ENCODE results near the gene GJA3.
A peak's percentile ranks its signal among the peaks of the same experiment; 100 is the strongest.

The GJA3 gene

GRCh38 chr13:20121159-20121525 is 39.7 kb downstream of the GJA3 start:
- peak overlapping the region; percentile 96 for H3K27ac ChIP-seq
- no peak for TF ChIP-seq ZFX (IDR thresholded peaks at IDR 0.05; ENCODE audit: borderline replicate concordance)
- TF ChIP-seq, protein P1, sequence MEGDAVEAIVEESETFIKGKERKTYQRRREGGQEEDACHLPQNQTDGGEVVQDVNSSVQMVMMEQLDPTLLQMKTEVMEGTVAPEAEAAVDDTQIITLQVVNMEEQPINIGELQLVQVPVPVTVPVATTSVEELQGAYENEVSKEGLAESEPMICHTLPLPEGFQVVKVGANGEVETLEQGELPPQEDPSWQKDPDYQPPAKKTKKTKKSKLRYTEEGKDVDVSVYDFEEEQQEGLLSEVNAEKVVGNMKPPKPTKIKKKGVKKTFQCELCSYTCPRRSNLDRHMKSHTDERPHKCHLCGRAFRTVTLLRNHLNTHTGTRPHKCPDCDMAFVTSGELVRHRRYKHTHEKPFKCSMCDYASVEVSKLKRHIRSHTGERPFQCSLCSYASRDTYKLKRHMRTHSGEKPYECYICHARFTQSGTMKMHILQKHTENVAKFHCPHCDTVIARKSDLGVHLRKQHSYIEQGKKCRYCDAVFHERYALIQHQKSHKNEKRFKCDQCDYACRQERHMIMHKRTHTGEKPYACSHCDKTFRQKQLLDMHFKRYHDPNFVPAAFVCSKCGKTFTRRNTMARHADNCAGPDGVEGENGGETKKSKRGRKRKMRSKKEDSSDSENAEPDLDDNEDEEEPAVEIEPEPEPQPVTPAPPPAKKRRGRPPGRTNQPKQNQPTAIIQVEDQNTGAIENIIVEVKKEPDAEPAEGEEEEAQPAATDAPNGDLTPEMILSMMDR (IDR thresholded peaks at IDR 0.05): no peak

- H3K27ac ChIP-seq: peak overlapping the region; percentile 96
- TF ChIP-seq, protein P1 (IDR thresholded peaks at IDR 0.05): no peak
- no peak for TF ChIP-seq ZFX (IDR thresholded peaks at IDR 0.05; ENCODE audit: borderline replicate concordance)
These were observed 40.9 kb downstream of the GJA3 start for GRCh38 chr13:20119960-20120359.

GRCh38 chr13:20118268-20119140 is 42.3 kb downstream of the GJA3 start:
- TF ChIP-seq, protein P1 (IDR thresholded peaks at IDR 0.05): 0 out of 2 replicates have a peak, but pooled peaks have one; percentile 4
- no peak for TF ChIP-seq ZFX (IDR thresholded peaks at IDR 0.05; ENCODE audit: borderline replicate concordance)
- peak overlapping the region; percentile 96 for H3K27ac ChIP-seq

DNA sequence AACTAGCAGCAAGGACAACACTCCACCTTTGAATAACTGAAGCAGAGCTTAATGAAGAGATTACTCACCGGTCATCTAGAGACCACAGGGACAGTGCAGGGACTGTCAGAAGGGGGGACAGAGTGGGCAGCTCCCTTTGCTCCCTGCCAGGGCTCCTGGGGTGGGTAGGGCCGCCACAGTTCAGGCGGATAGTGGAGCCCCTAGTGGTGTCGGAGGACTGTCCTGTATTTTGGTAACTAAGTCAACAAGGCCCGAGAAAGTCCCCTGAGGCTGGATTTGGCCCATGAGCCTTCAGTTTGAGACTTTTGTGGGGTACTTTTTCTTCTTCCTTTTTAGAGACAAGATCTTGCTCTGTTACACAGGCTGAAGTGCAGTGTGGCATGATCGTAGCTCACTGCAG is 44.6 kb downstream of the GJA3 start:
- TF ChIP-seq ZFX (IDR thresholded peaks at IDR 0.05; ENCODE audit: borderline replicate concordance): no peak
- TF ChIP-seq, protein P1 (IDR thresholded peaks at IDR 0.05): 0 out of 2 replicates have a peak, but pooled peaks have one; percentile 17
- no peak overlapping the region for H3K27ac ChIP-seq

GRCh38 chr13:20114066-20114610 is 46.7 kb downstream of the GJA3 start:
- TF ChIP-seq ZFX (IDR thresholded peaks at IDR 0.05; ENCODE audit: borderline replicate concordance): no peak
- TF ChIP-seq, protein P1 (IDR thresholded peaks at IDR 0.05): no peak
- H3K27ac ChIP-seq: no peak overlapping the region

GRCh38 chr13:20109037-20109436 is 51.8 kb downstream of the GJA3 start:
- no peak for TF ChIP-seq ZFX (IDR thresholded peaks at IDR 0.05; ENCODE audit: borderline replicate concordance)
- TF ChIP-seq, protein P1 (IDR thresholded peaks at IDR 0.05): no peak
- H3K27ac ChIP-seq: no peak overlapping the region

DNA sequence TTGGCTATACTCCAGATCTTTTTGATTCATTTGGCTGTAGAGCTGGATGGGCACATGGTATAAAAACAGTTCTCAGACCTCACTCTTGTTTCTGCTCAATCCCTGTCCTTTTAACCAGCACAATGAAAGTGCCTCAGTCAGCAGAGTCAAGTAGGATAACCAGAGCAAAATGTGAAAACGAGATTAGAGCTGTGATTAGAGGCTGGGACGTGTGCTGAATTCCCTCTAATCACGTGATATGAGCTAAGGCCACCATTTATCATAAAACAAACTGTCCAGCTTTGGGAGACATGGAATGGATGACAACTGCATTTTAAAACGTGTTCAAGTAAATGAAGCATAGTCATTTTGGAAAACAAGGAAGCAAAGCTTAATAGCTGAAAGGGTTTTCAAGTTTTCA is 54.1 kb downstream of the GJA3 start:
- TF ChIP-seq ZFX (IDR thresholded peaks at IDR 0.05; ENCODE audit: borderline replicate concordance): no peak
- TF ChIP-seq, protein P1 (IDR thresholded peaks at IDR 0.05): no peak
- no peak overlapping the region for H3K27ac ChIP-seq
